Measurements from ENCODE around the gene FSIP1.

Gene FSIP1

GRCh38 chr15:39618063-39618823, 164.4 kb downstream of the FSIP1 start:
- Histone ChIP-seq H3K9me3 (ENCODE audit: severe bottlenecking) (no peaks in the 10 kb centered on the region), H3K4me3 (ENCODE audit: low read depth, low read length) (no peak overlapping the region), H3K27me3 (ENCODE audit: insufficient read depth, low read depth, severe bottlenecking) (no peaks in the 10 kb centered on the region), H3K36me3 (no peaks in the 10 kb centered on the region), H3K27ac (no peak overlapping the region)
- no peak for TF ChIP-seq CTCF (IDR thresholded peaks at IDR 0.05; ENCODE audit: low read depth, low read length)
- no peak for DNase-seq

DNA sequence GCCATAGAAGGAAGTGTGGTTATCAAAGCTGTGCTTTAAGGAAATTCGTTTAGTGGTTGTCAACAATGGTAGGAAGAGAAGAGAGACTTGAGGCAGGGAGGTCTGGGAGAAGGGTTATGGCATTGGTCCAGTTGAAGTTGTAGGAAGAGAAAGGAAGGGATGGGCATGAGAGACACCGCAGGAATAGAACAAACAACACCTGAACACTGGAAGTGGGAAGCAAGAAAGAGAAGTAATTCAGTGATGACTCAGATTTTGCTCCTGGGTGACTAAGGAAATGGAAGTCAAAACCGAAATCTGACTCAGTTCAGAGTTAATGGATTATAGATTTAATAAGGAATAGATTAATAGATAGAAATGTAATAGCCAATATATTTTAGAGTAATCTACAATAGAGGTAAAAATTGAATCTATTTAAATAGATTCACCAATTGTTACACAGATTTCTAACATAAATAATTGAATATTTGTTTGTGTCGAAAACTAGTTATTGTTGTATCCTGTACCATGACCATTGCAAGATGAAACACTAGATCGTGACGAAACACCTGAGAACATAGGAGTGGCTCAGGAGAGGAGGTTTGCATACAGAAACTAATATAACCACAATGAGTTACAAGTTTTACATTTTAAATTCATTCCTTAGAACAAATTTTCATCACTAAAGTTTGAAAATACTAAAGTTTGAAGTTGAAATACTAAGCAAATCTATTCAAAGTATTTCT, 165.7 kb downstream of the FSIP1 start:
- H3K27ac ChIP-seq = no peak overlapping the region
- no peaks in the 10 kb centered on the region for H3K36me3 ChIP-seq
- H3K27me3 ChIP-seq (ENCODE audit: insufficient read depth, low read depth, severe bottlenecking) = no peaks in the 10 kb centered on the region
- no peak overlapping the region for H3K4me3 ChIP-seq (ENCODE audit: low read depth, low read length)
- no peak for TF ChIP-seq CTCF (IDR thresholded peaks at IDR 0.05; ENCODE audit: low read depth, low read length)
- no peaks in the 10 kb centered on the region for H3K9me3 ChIP-seq (ENCODE audit: severe bottlenecking)
- no peak for DNase-seq

GRCh38 chr15:39613861-39614260, 168.8 kb downstream of the FSIP1 start:
- DNase-seq = no peak
- no peak for TF ChIP-seq CTCF (IDR thresholded peaks at IDR 0.05; ENCODE audit: low read depth, low read length)
- Histone ChIP-seq H3K9me3 (ENCODE audit: severe bottlenecking) (peaks cover 4% of the 10 kb centered on the region), H3K4me3 (ENCODE audit: low read depth, low read length) (no peak overlapping the region), H3K27me3 (ENCODE audit: insufficient read depth, low read depth, severe bottlenecking) (peaks cover 3% of the 10 kb centered on the region), H3K27ac (no peak overlapping the region), H3K36me3 (no peaks in the 10 kb centered on the region)

DNA sequence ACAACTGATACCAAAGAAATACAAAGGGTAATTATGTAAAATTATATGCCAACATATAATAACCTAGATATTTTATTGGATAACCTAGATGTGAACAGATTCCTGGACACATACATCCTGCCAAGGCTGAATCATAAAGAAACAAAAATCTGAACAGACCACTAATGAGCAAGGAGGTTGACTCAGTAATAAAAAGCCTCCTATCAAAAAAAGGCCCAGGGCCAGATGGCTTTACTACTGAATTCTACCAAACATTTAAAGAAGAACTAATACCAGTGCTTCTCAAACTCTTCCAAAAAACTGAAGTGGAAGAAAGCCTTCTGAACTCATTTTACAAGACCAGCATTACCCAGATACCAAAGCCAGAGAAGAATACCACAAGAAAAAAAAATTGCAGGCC, 169.4 kb downstream of the FSIP1 start:
- DNase-seq = no peak
- Histone ChIP-seq H3K9me3 (ENCODE audit: severe bottlenecking) (peaks cover 4% of the 10 kb centered on the region), H3K27ac (no peak overlapping the region), H3K36me3 (no peaks in the 10 kb centered on the region), H3K4me3 (ENCODE audit: low read depth, low read length) (no peak overlapping the region), H3K27me3 (ENCODE audit: insufficient read depth, low read depth, severe bottlenecking) (peaks cover 3% of the 10 kb centered on the region)
- no peak for TF ChIP-seq CTCF (IDR thresholded peaks at IDR 0.05; ENCODE audit: low read depth, low read length)

- no peak for DNase-seq
- Histone ChIP-seq H3K4me3 (ENCODE audit: low read depth, low read length) (no peak overlapping the region), H3K27me3 (ENCODE audit: insufficient read depth, low read depth, severe bottlenecking) (peaks cover 8% of the 10 kb centered on the region), H3K36me3 (no peaks in the 10 kb centered on the region), H3K27ac (no peak overlapping the region), H3K9me3 (ENCODE audit: severe bottlenecking) (peaks cover 4% of the 10 kb centered on the region)
- no peak for TF ChIP-seq CTCF (IDR thresholded peaks at IDR 0.05; ENCODE audit: low read depth, low read length)
Measured at GRCh38 chr15:39610665-39611064, 172.0 kb downstream of the FSIP1 start.
